Neural cell (in vitro differentiated cells): ENCODE results near the gene COLEC12.

Experiments
- EP300 ChIP-seq: fragments of 450-650 bp; conservative IDR thresholded peaks from 2 replicates; pipeline ENCODE4 v1.6.1; 2014; ENCODE audit warnings: antibody characterized with exemption, mild to moderate bottlenecking, moderate library complexity; ENCODE audit not compliant: poor library complexity, severe bottlenecking
- EZH2 ChIP-seq: fragments of 200-600, 300-800 bp; shearing (Covaris generic), sonication (generic); IDR thresholded peaks from 2 replicates; pipeline ENCODE4 v1.6.1; 2014; ENCODE audit warnings: antibody characterized with exemption, low read length, borderline replicate concordance, mild to moderate bottlenecking; ENCODE audit not compliant: insufficient read depth, poor library complexity, severe bottlenecking
- MXI1 ChIP-seq: fragments of 450-650 bp; conservative IDR thresholded peaks from 2 replicates; pipeline ENCODE4 v1.6.1; 2014; ENCODE audit warnings: antibody characterized with exemption, mild to moderate bottlenecking; ENCODE audit not compliant: poor library complexity, severe bottlenecking
- POLR2AphosphoS5 ChIP-seq: IDR thresholded peaks from 2 replicates; pipeline ENCODE4 v1.6.1; 2012
- SMC3 ChIP-seq: fragments of 450-650 bp; conservative IDR thresholded peaks from 2 replicates; pipeline ENCODE4 v1.6.1; 2014; ENCODE audit warnings: antibody characterized with exemption, mild to moderate bottlenecking, moderate library complexity; ENCODE audit not compliant: poor library complexity
- TAF1 ChIP-seq: IDR thresholded peaks from 2 replicates; pipeline ENCODE4 v1.6.1; 2012; ENCODE audit warnings: low read depth
- TF ChIP-seq, protein P1 (sequence below): fragments of 450-650 bp; IDR thresholded peaks from 2 replicates; pipeline ENCODE4 v1.5.1; 2014; ENCODE audit warnings: antibody characterized with exemption, mild to moderate bottlenecking, moderate library complexity; ENCODE audit not compliant: poor library complexity, severe bottlenecking
- TF ChIP-seq, protein P2 (sequence below): IDR thresholded peaks from 2 replicates; pipeline ENCODE4 v1.6.1; 2012; ENCODE audit warnings: borderline replicate concordance

DNA sequence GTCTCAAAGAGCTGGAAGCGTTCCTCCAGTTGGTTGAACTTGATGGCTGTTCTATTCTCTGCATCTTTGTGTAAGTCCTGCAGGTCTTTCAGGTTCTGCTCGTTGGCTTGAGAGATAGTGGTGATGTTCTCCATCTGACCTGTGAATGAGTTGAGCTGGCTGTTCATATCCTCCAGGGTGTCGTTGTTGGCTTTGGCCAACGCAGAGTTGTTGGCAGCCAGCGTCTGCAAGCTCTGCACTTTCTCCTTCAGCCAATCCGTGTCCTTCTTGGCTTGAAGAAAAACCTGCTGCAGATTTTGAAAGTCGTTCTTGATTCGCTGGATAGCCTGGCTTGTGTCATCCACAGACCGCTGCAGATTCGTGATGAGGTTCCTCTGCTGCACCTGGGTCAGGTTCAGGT lies 153.9 kb downstream of the COLEC12 start:
- TF ChIP-seq, protein P1, sequence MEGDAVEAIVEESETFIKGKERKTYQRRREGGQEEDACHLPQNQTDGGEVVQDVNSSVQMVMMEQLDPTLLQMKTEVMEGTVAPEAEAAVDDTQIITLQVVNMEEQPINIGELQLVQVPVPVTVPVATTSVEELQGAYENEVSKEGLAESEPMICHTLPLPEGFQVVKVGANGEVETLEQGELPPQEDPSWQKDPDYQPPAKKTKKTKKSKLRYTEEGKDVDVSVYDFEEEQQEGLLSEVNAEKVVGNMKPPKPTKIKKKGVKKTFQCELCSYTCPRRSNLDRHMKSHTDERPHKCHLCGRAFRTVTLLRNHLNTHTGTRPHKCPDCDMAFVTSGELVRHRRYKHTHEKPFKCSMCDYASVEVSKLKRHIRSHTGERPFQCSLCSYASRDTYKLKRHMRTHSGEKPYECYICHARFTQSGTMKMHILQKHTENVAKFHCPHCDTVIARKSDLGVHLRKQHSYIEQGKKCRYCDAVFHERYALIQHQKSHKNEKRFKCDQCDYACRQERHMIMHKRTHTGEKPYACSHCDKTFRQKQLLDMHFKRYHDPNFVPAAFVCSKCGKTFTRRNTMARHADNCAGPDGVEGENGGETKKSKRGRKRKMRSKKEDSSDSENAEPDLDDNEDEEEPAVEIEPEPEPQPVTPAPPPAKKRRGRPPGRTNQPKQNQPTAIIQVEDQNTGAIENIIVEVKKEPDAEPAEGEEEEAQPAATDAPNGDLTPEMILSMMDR, result no peak
- TF ChIP-seq TAF1 (no peak), POLR2AphosphoS5 (no peak), EZH2 (no peak), MXI1 (no peak), SMC3 (no peak), EP300 (no peak)
- TF ChIP-seq, protein P2, sequence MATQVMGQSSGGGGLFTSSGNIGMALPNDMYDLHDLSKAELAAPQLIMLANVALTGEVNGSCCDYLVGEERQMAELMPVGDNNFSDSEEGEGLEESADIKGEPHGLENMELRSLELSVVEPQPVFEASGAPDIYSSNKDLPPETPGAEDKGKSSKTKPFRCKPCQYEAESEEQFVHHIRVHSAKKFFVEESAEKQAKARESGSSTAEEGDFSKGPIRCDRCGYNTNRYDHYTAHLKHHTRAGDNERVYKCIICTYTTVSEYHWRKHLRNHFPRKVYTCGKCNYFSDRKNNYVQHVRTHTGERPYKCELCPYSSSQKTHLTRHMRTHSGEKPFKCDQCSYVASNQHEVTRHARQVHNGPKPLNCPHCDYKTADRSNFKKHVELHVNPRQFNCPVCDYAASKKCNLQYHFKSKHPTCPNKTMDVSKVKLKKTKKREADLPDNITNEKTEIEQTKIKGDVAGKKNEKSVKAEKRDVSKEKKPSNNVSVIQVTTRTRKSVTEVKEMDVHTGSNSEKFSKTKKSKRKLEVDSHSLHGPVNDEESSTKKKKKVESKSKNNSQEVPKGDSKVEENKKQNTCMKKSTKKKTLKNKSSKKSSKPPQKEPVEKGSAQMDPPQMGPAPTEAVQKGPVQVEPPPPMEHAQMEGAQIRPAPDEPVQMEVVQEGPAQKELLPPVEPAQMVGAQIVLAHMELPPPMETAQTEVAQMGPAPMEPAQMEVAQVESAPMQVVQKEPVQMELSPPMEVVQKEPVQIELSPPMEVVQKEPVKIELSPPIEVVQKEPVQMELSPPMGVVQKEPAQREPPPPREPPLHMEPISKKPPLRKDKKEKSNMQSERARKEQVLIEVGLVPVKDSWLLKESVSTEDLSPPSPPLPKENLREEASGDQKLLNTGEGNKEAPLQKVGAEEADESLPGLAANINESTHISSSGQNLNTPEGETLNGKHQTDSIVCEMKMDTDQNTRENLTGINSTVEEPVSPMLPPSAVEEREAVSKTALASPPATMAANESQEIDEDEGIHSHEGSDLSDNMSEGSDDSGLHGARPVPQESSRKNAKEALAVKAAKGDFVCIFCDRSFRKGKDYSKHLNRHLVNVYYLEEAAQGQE, result no peak
